Stimulated activated CD4-positive, alpha-beta T cell treated with anti-CD3 and anti-CD28 coated beads, Interleukin-12 subunit alpha, Interleukin-12 subunit beta, amount 100 ng/mL, for 48 hours (primary cell): ENCODE measurements around the gene PARPBP.
"Not testable (repeated sequence)": the region's sequence is repeated elsewhere in the genome, so short reads cannot be mapped to it uniquely, and the experiment has no call there.

Experiments
- DNase-seq, 3 donors: peaks; one replicate each; pipeline ENCODE4 v3.0.0-alpha.2; 2020; ENCODE audit warnings: low read depth in 2 of 3, low spot score in 1 of 3

The PARPBP gene

DNA sequence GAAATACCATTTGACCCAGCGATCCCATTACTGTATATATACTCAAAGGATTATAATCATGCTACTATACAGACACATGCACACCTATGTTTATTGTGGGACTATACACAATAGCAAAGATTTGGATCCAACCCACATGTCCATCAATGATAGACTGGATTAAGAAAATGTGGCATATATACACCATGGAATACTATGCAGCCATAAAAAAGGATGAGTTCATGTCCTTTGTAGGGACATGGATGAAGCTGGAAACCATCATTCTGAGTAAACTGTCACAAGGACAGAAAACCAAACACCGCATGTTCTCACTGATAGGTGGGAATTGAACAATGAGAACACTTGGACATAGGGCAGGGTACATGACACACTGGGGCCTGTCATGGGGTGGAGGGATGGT, 120.9 kb downstream of the PARPBP start:
- not testable (repeated sequence) for DNase-seq
